GM12872 (cell line): Measurements from ENCODE around the gene SMR3A.

Experiments used
- CTCF ChIP-seq: IDR thresholded peaks from 3 replicates; pipeline ENCODE4 v1.5.1; 2011; ENCODE audit warnings: low read depth, mild to moderate bottlenecking, low read length, moderate library complexity; ENCODE audit not compliant: insufficient read depth

Gene SMR3A

GRCh38 chr4:70360460-70360859, at the start of gene SMR3A:
SMR3A (plus strand) TSS chr4:70360760; CDS start chr4:70362116, 1,356 bp downstream.
- TF ChIP-seq CTCF = no peak

GRCh38 chr4:70313736-70314135, 46.8 kb upstream of the SMR3A start:
- no peak for TF ChIP-seq CTCF

GRCh38 chr4:70315928-70316327, 44.6 kb upstream of the SMR3A start:
- peak; percentile 58 for TF ChIP-seq CTCF

GRCh38 chr4:70326052-70326451, 34.5 kb upstream of the SMR3A start:
- TF ChIP-seq CTCF = no peak

GRCh38 chr4:70334681-70335080, 25.9 kb upstream of the SMR3A start, which contains the start of gene CABS1:
CABS1 (plus strand) TSS chr4:70334981; CDS start chr4:70335040, 59 bp downstream.
- no peak for TF ChIP-seq CTCF

GRCh38 chr4:70336043-70336442, 24.5 kb upstream of the SMR3A start:
- TF ChIP-seq CTCF = no peak

GRCh38 chr4:70337886-70338420, 22.6 kb upstream of the SMR3A start:
- no peak for TF ChIP-seq CTCF
